KOPT-K1 (cell line): Measurements from ENCODE around the gene ITGA8.
"Not testable (repeated sequence)": the region's sequence is repeated elsewhere in the genome, so short reads cannot be mapped to it uniquely, and the experiment has no call there.

Experiments used
- H3K27ac ChIP-seq: fragments of 200-600 bp; sonication (generic); 2 replicates; pipeline ENCODE4 v1.5.1; 2016; ENCODE audit warnings: antibody characterized with exemption, mild to moderate bottlenecking, low read depth, low read length; ENCODE audit not compliant: poor library complexity, severe bottlenecking
- H3K36me3 ChIP-seq: fragments of 200-600 bp; sonication (generic); 2 replicates; pipeline ENCODE4 v1.5.1; 2017; ENCODE audit warnings: antibody characterized with exemption, mild to moderate bottlenecking, low read length, moderate library complexity; ENCODE audit not compliant: insufficient read depth
- H3K9me3 ChIP-seq: fragments of 200-600 bp; sonication (generic); 2 replicates; pipeline ENCODE4 v1.5.1; 2017; ENCODE audit warnings: antibody characterized with exemption, low read length, mild to moderate bottlenecking; ENCODE audit not compliant: insufficient read depth, poor library complexity, severe bottlenecking

The ITGA8 gene

GRCh38 chr10:15478429-15478828 lies 241.3 kb downstream of the ITGA8 start:
- no peak overlapping the region for H3K27ac ChIP-seq
- no peaks in the 10 kb centered on the region for H3K9me3 ChIP-seq
- no peaks in the 10 kb centered on the region for H3K36me3 ChIP-seq

GRCh38 chr10:15476337-15476736 lies 243.4 kb downstream of the ITGA8 start:
- no peaks in the 10 kb centered on the region for H3K9me3 ChIP-seq
- no peaks in the 10 kb centered on the region for H3K36me3 ChIP-seq
- no peak overlapping the region for H3K27ac ChIP-seq

GRCh38 chr10:15475439-15475838 lies 244.3 kb downstream of the ITGA8 start:
- not testable (repeated sequence) for H3K27ac ChIP-seq, H3K9me3 ChIP-seq, H3K36me3 ChIP-seq

- Histone ChIP-seq H3K27ac (no peak overlapping the region), H3K9me3 (no peaks in the 10 kb centered on the region), H3K36me3 (no peaks in the 10 kb centered on the region)
Measured at GRCh38 chr10:15474671-15475070, 245.1 kb downstream of the ITGA8 start.

- Histone ChIP-seq H3K9me3 (no peaks in the 10 kb centered on the region), H3K36me3 (no peaks in the 10 kb centered on the region), H3K27ac (no peak overlapping the region)
Measured at GRCh38 chr10:15473396-15473767, 246.3 kb downstream of the ITGA8 start.

- H3K9me3 ChIP-seq, result no peaks in the 10 kb centered on the region
- no peak overlapping the region for H3K27ac ChIP-seq
- no peaks in the 10 kb centered on the region for H3K36me3 ChIP-seq
Measured at GRCh38 chr10:15472431-15473395, 247.0 kb downstream of the ITGA8 start.

GRCh38 chr10:15472008-15472407 lies 247.7 kb downstream of the ITGA8 start:
- no peak overlapping the region for H3K27ac ChIP-seq
- no peaks in the 10 kb centered on the region for H3K36me3 ChIP-seq
- H3K9me3 ChIP-seq, result no peaks in the 10 kb centered on the region

GRCh38 chr10:15469111-15469510 lies 250.6 kb downstream of the ITGA8 start:
- H3K9me3 ChIP-seq, result no peaks in the 10 kb centered on the region
- H3K36me3 ChIP-seq, result no peaks in the 10 kb centered on the region
- no peak overlapping the region for H3K27ac ChIP-seq

GRCh38 chr10:15464381-15464780 lies 255.3 kb downstream of the ITGA8 start:
- Histone ChIP-seq H3K36me3 (no peaks in the 10 kb centered on the region), H3K9me3 (no peaks in the 10 kb centered on the region)

More at GRCh38 chr10:15464381-15464780, 255.3 kb downstream of the ITGA8 start:
- H3K27ac ChIP-seq, result no peak overlapping the region
